Type B pancreatic cell (in vitro differentiated cells): Measurements from ENCODE around the gene ASIC2. TPM values are rescaled to one million over a fixed set of nuclear protein-coding genes. Genes with fewer than 3 reads are reported as not detected.

Experiments
- DNase-seq: peaks from one replicate; pipeline ENCODE4 v3.0.0; 2021; ENCODE audit warnings: mixed read lengths; ENCODE audit not compliant: unreplicated experiment; ENCODE audit errors: extremely low spot score
- H3K27ac Mint-ChIP-seq: 2 replicates; pipeline ENCODE4 v1.8.0; 2021; ENCODE audit warnings: mild to moderate bottlenecking, mixed read lengths
- H3K27me3 Mint-ChIP-seq: 2 replicates; pipeline ENCODE4 v1.8.0; 2021; ENCODE audit warnings: mixed read lengths
- H3K36me3 Mint-ChIP-seq: 2 replicates; pipeline ENCODE4 v1.8.0; 2021; ENCODE audit warnings: mixed read lengths
- H3K4me1 Mint-ChIP-seq: one replicate; pipeline ENCODE4 v1.8.0; 2021; ENCODE audit warnings: mixed read lengths; ENCODE audit not compliant: unreplicated experiment
- H3K4me3 Mint-ChIP-seq: 2 replicates; pipeline ENCODE4 v1.8.0; 2021; ENCODE audit warnings: mild to moderate bottlenecking, mixed read lengths
- H3K9me3 Mint-ChIP-seq: 2 replicates; pipeline ENCODE4 v1.8.0; 2021; ENCODE audit warnings: mixed read lengths
- total RNA-seq: library from RNA; stranded (reverse); gene quantifications from 2 replicates; pipeline ENCODE4 v1.2.1, GENCODE V29; 2021; ENCODE audit warnings: low replicate concordance
- TF ChIP-seq, protein P1 (sequence below): fragments of 200-600 bp; sonication (generic); conservative IDR thresholded peaks from 2 replicates; pipeline ENCODE4 v1.5.0; 2021; ENCODE audit warnings: antibody characterized with exemption, mild to moderate bottlenecking

ASIC2 gene
- total RNA-seq, 1 donor from 2014 or later, result 3.4 TPM

DNA sequence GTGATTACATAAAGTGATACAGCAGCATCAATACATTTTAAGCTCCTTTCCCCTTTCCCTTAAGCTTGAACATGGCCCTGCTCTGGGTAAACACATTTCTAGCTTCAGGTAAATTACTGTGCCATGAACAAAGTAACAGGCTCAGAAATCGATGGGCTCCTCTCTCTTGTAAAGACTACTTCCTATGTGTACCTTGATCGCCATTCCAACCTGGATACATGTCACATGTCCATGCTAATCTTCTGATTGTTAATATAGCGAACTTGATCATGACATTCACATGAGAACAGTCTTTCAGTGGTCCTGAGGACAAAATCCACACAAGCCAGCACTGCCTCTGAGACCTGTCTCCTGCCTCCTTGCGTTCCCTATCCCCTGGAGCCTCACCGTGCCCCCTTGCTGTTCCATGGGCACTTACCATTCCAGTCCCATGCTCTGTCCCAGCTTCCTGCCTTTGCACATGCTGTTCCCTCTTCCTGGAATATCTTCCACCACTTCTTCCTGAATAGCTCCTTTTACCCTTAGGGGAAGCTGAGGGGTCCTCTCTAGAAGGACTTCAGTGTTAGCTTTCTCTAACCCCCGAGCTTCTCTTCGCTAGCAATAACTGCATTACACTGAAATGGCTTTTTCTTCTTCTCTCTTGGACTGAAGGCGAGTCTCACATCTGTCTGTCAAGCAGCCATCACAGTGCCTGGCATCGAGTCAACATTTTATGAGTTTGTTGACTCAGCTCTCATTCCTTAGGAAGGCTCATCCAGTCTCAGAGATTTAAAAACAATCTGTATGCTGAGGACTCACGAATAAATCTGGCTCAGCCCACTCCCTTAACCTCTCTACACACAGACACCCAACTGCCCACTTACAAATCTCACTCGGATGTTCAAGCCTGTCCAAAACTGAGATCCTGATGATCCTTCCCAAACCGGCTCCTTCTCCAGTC lies 93.3 kb downstream of the ASIC2 start:
- H3K36me3 Mint-ChIP-seq, result no peaks in the 10 kb centered on the region
- no peak overlapping the region for H3K4me3 Mint-ChIP-seq
- H3K9me3 Mint-ChIP-seq, result no peaks in the 10 kb centered on the region
- H3K4me1 Mint-ChIP-seq, result no peaks in the 10 kb centered on the region
- TF ChIP-seq, protein P1, sequence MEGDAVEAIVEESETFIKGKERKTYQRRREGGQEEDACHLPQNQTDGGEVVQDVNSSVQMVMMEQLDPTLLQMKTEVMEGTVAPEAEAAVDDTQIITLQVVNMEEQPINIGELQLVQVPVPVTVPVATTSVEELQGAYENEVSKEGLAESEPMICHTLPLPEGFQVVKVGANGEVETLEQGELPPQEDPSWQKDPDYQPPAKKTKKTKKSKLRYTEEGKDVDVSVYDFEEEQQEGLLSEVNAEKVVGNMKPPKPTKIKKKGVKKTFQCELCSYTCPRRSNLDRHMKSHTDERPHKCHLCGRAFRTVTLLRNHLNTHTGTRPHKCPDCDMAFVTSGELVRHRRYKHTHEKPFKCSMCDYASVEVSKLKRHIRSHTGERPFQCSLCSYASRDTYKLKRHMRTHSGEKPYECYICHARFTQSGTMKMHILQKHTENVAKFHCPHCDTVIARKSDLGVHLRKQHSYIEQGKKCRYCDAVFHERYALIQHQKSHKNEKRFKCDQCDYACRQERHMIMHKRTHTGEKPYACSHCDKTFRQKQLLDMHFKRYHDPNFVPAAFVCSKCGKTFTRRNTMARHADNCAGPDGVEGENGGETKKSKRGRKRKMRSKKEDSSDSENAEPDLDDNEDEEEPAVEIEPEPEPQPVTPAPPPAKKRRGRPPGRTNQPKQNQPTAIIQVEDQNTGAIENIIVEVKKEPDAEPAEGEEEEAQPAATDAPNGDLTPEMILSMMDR, result no peak
- H3K27ac Mint-ChIP-seq, result no peak overlapping the region
- no peak for DNase-seq
- peaks cover 29% of the 10 kb centered on the region for H3K27me3 Mint-ChIP-seq

DNA sequence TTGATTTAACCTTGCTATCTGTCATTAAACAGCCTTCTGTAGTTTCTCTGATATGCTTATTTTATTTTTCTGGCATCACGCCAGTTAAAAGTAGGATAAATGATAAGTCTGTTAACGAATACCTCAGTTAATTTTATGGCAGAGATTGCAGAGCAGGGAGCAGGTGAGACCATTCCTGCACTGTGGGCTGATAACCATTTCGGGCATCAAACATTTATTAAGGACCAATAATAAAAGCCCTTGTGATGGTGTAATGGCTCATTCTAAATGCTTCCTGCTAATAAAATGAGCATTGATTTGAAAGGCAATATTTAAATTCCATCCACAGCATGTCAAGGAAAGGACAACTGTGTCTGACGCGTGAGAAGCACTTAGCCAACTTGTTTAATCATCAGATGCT lies 94.1 kb downstream of the ASIC2 start:
- no peaks in the 10 kb centered on the region for H3K4me1 Mint-ChIP-seq

DNA sequence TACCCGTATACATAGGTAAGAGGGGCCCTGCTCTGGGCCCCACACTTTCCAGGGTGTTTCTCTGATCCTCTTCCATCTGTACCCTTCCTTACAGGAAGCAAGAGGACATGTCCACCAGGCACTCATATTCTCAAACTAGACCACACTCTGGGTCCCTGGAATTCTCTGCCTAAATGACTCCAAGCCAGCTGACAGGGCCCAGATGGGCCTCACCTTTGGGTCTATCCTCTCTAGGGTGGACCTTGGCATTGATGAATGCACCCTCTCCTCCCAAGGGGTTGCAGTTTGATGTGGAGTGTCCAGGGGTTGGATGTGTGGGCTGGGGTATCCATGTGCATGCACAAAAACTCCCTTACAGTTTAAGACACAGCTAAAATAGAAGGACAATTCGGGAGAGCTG lies 95.8 kb downstream of the ASIC2 start:
- DNase-seq, result no peak
- no peak overlapping the region for H3K4me3 Mint-ChIP-seq

More for the DNA sequence above, 94.1 kb downstream of the ASIC2 start:
- DNase-seq, result no peak
- Mint-ChIP-seq H3K27me3 (peaks cover 38% of the 10 kb centered on the region), H3K36me3 (no peaks in the 10 kb centered on the region), H3K4me3 (no peak overlapping the region), H3K9me3 (peaks cover 3% of the 10 kb centered on the region), H3K27ac (no peak overlapping the region)
- TF ChIP-seq, protein P1, result no peak

DNA sequence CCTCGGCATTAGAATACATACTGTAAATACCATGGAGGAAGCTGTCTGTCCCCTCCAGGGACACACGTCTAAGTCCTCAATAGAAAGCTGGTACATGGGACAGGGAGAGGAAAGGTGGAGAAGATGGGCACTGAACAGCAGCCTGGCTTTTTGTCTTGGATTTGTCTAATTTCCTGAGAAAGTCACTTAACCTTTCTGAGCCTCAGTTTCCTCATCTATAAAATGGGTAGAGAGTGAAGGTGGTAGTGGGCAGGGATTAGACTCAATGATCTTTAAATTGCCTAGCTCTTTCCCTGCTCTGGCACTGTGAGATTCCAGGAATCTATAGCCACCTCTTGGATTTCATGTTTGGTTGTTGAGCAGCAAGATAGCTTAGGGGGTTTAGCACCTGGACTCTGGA lies 96.2 kb downstream of the ASIC2 start:
- no peak for DNase-seq
- peaks cover 3% of the 10 kb centered on the region for H3K9me3 Mint-ChIP-seq
- no peak overlapping the region for H3K4me3 Mint-ChIP-seq
- H3K36me3 Mint-ChIP-seq, result no peaks in the 10 kb centered on the region
- TF ChIP-seq, protein P1, result no peak
- H3K4me1 Mint-ChIP-seq, result no peaks in the 10 kb centered on the region
- H3K27me3 Mint-ChIP-seq, result peaks cover 50% of the 10 kb centered on the region
- no peak overlapping the region for H3K27ac Mint-ChIP-seq

More for the DNA sequence above, 95.8 kb downstream of the ASIC2 start:
- peaks cover 49% of the 10 kb centered on the region for H3K27me3 Mint-ChIP-seq
- no peak overlapping the region for H3K27ac Mint-ChIP-seq
- TF ChIP-seq, protein P1, result no peak
- peaks cover 3% of the 10 kb centered on the region for H3K9me3 Mint-ChIP-seq
- H3K4me1 Mint-ChIP-seq, result no peaks in the 10 kb centered on the region
- H3K36me3 Mint-ChIP-seq, result no peaks in the 10 kb centered on the region

DNA sequence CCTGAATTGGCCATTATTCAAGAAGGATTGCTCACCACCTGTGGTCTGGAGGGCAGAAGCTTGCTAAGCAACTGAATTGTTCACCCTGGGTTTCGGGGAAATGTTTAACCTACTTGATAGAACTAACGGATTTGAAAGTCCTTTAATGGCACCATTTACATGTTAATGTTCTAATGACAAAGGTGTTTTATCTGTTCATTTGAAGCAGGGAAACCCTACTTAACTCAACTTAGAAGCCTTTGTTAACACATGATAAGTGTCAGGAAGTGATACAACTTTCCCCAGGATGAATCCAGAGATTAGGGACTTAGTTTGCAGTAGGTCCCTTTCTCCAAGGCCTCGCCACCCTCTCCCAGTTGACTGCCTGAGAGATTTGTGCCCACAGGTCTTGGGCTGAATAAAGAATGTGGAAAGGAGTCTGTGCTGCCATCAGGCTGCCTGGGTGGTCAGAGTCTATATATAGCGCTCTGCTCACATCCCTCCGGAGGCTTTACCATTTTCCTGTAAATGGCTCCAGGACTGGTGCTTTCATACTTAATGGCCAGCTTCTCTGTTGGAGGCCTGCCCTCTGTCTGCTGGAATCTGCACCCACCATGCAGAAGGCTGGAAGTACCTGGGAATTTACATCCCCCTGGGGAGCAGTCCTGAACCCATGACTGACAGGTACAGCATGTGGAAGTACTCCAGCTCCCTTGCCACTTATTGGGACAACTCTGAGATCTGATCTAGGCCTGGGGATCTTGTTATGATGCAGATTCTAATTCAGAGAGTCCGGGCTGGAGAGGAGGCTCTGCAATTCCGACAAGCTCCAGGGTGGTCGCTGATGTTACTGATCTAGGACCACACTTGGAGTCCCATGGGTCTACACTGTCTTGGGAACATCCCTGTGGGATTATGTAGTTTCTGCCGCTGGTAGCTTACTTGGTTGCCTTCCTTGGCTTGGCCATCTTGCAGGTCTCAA lies 99.9 kb downstream of the ASIC2 start:
- no peak for DNase-seq
- TF ChIP-seq, protein P1, result no peak
- Mint-ChIP-seq H3K27ac (no peak overlapping the region), H3K36me3 (no peaks in the 10 kb centered on the region), H3K27me3 (peaks cover 47% of the 10 kb centered on the region), H3K4me1 (no peaks in the 10 kb centered on the region), H3K9me3 (peaks cover 3% of the 10 kb centered on the region), H3K4me3 (no peak overlapping the region)
